ENCODE results near the gene MAN1B1. TPM values are rescaled to one million over a fixed set of nuclear protein-coding genes. Genes with fewer than 3 reads are reported as not detected.

MAN1B1 gene
- total and polyA plus RNA-seq, 3 experiments from 2014 or later, result 31.9 to 39.3 (median 32.7) TPM

DNA sequence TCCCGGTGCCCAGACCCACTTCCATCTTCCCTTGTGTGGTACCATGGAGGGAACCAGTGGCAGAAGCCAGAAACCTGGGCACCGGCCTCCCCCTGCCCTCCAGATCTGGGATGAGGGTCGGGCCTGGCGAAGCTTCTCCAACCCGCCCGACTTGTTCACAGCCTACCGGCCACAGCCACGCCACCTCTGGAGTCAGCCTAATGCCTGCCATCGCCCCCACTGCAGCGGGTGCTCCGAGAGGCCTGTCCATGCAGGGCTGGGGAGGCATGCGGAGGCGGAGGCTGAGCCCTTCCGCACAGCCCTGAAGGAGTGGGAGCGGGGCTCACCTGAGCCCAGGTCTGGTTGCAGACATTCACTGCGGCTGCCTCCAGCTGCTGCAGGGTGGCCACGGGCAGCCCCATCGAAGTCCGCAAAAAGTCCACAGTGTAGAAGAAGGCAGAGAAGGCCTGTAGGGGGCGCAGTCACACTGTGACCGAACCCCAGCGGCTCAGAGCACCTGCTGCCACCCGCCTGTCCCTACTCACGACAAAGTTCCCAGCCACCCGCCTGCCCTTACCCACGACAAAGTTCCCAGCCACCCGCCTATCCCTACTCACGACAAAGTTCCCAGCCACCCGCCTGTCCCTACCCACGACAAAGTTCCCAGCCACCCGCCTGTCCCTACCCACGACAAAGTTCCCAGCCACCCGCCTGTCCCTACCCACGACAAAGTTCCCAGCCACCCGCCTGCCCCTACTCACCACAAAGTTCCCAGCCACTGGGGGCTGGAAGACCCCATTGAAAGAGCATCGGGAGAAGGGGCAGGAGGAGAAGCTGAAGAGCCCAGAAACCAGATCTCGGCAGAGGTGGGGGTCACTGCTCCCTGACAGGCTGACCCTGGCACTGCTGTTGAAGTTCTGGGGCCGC is 37.0 kb upstream of the MAN1B1 start:
- ChIA-PET CTCF (interaction anchor here (1.5 to 4.4 kb wide), 3 partner anchors 15 to 21 kb away, joined by 5 to 87 read pairs (median 9); partner anchors contain the start of gene SAPCD2), POLR2A (no interaction called here)
- Histone ChIP-seq H3K27ac (ENCODE audit: low read depth, low read length) (no peak overlapping the region), H3K4me3 (ENCODE audit: low read length) (no peak overlapping the region), H3K36me3 (ENCODE audit: insufficient read depth, low read length) (no peaks in the 10 kb centered on the region), H3K4me1 (ENCODE audit: insufficient read depth, low read length) (peaks cover 20% of the 10 kb centered on the region), H3K27me3 (ENCODE audit: insufficient read depth, low read length, poor library complexity, severe bottlenecking) (peaks cover 62% of the 10 kb centered on the region), H3K9me3 (ENCODE audit: low read length) (no peaks in the 10 kb centered on the region)
- Mint-ChIP-seq H3K9me3 (no peaks in the 10 kb centered on the region), H3K36me3 (no peaks in the 10 kb centered on the region), H3K27me3 (peaks cover 23 to 37% of the 10 kb centered on the region in 2 donors), H3K27ac (peak overlapping the region in 2 of 8 donors; percentile 17 to 52), H3K4me3 (peak overlapping the region in 1 of 7 donors; percentile 56), H3K4me1 (peaks cover 4 to 15% (median 4%) of the 10 kb centered on the region in 3 donors)
- DNase-seq, result peak in 3 of 5 donors; percentile 37 to 69 (median 42)

DNA sequence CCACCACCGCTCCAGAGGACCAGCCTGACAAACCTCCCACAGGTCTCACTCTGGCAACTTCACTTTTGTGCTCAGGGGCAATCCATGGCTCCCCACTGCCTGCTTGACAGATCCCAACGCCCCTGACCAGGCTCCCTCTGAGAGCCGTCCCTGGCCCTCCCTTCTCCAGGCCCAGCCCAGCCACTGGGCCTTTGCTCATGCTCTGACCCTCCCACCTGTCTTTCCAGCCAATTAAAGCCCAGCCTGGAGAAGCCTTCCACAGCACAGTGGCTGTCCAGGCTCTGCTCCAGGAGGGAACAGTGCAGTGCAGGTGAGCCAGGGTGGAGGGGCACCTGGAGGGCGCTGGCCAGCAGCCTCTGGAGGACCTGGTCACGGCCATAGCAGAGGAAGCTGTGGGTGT is 36.2 kb upstream of the MAN1B1 start:
- Histone ChIP-seq H3K36me3 (ENCODE audit: insufficient read depth, low read length) (no peaks in the 10 kb centered on the region), H3K9me3 (ENCODE audit: low read length) (no peaks in the 10 kb centered on the region), H3K27ac (ENCODE audit: low read depth, low read length) (no peak overlapping the region), H3K27me3 (ENCODE audit: insufficient read depth, low read length, poor library complexity, severe bottlenecking) (peaks cover 58% of the 10 kb centered on the region), H3K4me1 (ENCODE audit: insufficient read depth, low read length) (peaks cover 14% of the 10 kb centered on the region), H3K4me3 (ENCODE audit: low read length) (no peak overlapping the region)
- POLR2A ChIA-PET, result no interaction called here
- peaks cover 0 to 8% (median 0%) of the 10 kb centered on the region in 3 donors for H3K4me1 Mint-ChIP-seq
- H3K36me3 Mint-ChIP-seq, result no peaks in the 10 kb centered on the region
- CTCF ChIA-PET, result interaction anchor here (0.9 kb wide), 1 partner anchor 15 kb away, joined by 3 read pairs; no protein-coding TSS in a partner anchor
- peak overlapping the region in 1 of 8 donors; percentile 52 for H3K27ac Mint-ChIP-seq
- DNase-seq, result no peak
- H3K27me3 Mint-ChIP-seq, result peaks cover 22 to 34% of the 10 kb centered on the region in 2 donors
- peak overlapping the region in 1 of 7 donors; percentile 28 for H3K4me3 Mint-ChIP-seq
- no peaks in the 10 kb centered on the region for H3K9me3 Mint-ChIP-seq

GRCh38 chr9:137051145-137051724 is 35.5 kb upstream of the MAN1B1 start:
- H3K27me3 Mint-ChIP-seq, result peaks cover 22 to 34% of the 10 kb centered on the region in 2 donors
- no peak overlapping the region for H3K27ac Mint-ChIP-seq
- H3K9me3 Mint-ChIP-seq, result no peaks in the 10 kb centered on the region
- Histone ChIP-seq H3K27ac (ENCODE audit: low read depth, low read length) (no peak overlapping the region), H3K4me3 (ENCODE audit: low read length) (no peak overlapping the region), H3K9me3 (ENCODE audit: low read length) (no peaks in the 10 kb centered on the region), H3K27me3 (ENCODE audit: insufficient read depth, low read length, poor library complexity, severe bottlenecking) (peaks cover 58% of the 10 kb centered on the region), H3K36me3 (ENCODE audit: insufficient read depth, low read length) (no peaks in the 10 kb centered on the region), H3K4me1 (ENCODE audit: insufficient read depth, low read length) (peaks cover 10% of the 10 kb centered on the region)
- H3K4me3 Mint-ChIP-seq, result no peak overlapping the region
- no peaks in the 10 kb centered on the region for H3K36me3 Mint-ChIP-seq
- H3K4me1 Mint-ChIP-seq, result peaks cover 0 to 8% (median 0%) of the 10 kb centered on the region in 3 donors
- ChIA-PET CTCF (interaction anchor here (0.9 kb wide), 1 partner anchor 16 kb away, joined by 3 read pairs; no protein-coding TSS in a partner anchor), POLR2A (no interaction called here)
- no peak for DNase-seq

GRCh38 chr9:137052293-137052692 is 34.5 kb upstream of the MAN1B1 start:
- H3K9me3 Mint-ChIP-seq, result no peaks in the 10 kb centered on the region
- no peak overlapping the region for H3K4me3 ChIP-seq (ENCODE audit: low read length)
- no peaks in the 10 kb centered on the region for H3K9me3 ChIP-seq (ENCODE audit: low read length)
- H3K4me1 Mint-ChIP-seq, result no peaks in the 10 kb centered on the region
- H3K27ac Mint-ChIP-seq, result no peak overlapping the region
- no peak overlapping the region for H3K27ac ChIP-seq (ENCODE audit: low read depth, low read length)
- ChIA-PET CTCF (interaction anchor here (1.1 to 1.7 kb wide), 3 partner anchors 11 to 17 kb away, joined by 4 to 6 read pairs (median 6); no protein-coding TSS in a partner anchor), POLR2A (no interaction called here)
- no peak for DNase-seq
- H3K4me1 ChIP-seq (ENCODE audit: insufficient read depth, low read length), result peaks cover 8% of the 10 kb centered on the region
- peak overlapping the region in 1 of 7 donors; percentile 27 for H3K4me3 Mint-ChIP-seq
- H3K36me3 Mint-ChIP-seq, result no peaks in the 10 kb centered on the region
- peaks cover 52% of the 10 kb centered on the region for H3K27me3 ChIP-seq (ENCODE audit: insufficient read depth, low read length, poor library complexity, severe bottlenecking)
- no peaks in the 10 kb centered on the region for H3K36me3 ChIP-seq (ENCODE audit: insufficient read depth, low read length)
- peaks cover 13 to 26% of the 10 kb centered on the region in 2 donors for H3K27me3 Mint-ChIP-seq

- Mint-ChIP-seq H3K27me3 (peaks cover 11 to 18% of the 10 kb centered on the region in 2 donors), H3K4me1 (no peaks in the 10 kb centered on the region), H3K27ac (no peak overlapping the region), H3K36me3 (no peaks in the 10 kb centered on the region), H3K4me3 (peak overlapping the region in 3 of 7 donors; percentile 12 to 51 (median 12)), H3K9me3 (no peaks in the 10 kb centered on the region)
- H3K27me3 ChIP-seq (ENCODE audit: insufficient read depth, low read length, poor library complexity, severe bottlenecking), result peaks cover 42% of the 10 kb centered on the region
- no peaks in the 10 kb centered on the region for H3K9me3 ChIP-seq (ENCODE audit: low read length)
- no peaks in the 10 kb centered on the region for H3K36me3 ChIP-seq (ENCODE audit: insufficient read depth, low read length)
- no peak overlapping the region for H3K4me3 ChIP-seq (ENCODE audit: low read length)
- CTCF ChIA-PET, result interaction anchor here (1.1 to 1.7 kb wide), 3 partner anchors 10 to 18 kb away, joined by 4 to 6 read pairs (median 6); no protein-coding TSS in a partner anchor
- H3K4me1 ChIP-seq (ENCODE audit: insufficient read depth, low read length), result peaks cover 8% of the 10 kb centered on the region
- DNase-seq, result no peak
- POLR2A ChIA-PET, result no interaction called here
- no peak overlapping the region for H3K27ac ChIP-seq (ENCODE audit: low read depth, low read length)
Observed at GRCh38 chr9:137052998-137053943, 33.5 kb upstream of the MAN1B1 start.

DNA sequence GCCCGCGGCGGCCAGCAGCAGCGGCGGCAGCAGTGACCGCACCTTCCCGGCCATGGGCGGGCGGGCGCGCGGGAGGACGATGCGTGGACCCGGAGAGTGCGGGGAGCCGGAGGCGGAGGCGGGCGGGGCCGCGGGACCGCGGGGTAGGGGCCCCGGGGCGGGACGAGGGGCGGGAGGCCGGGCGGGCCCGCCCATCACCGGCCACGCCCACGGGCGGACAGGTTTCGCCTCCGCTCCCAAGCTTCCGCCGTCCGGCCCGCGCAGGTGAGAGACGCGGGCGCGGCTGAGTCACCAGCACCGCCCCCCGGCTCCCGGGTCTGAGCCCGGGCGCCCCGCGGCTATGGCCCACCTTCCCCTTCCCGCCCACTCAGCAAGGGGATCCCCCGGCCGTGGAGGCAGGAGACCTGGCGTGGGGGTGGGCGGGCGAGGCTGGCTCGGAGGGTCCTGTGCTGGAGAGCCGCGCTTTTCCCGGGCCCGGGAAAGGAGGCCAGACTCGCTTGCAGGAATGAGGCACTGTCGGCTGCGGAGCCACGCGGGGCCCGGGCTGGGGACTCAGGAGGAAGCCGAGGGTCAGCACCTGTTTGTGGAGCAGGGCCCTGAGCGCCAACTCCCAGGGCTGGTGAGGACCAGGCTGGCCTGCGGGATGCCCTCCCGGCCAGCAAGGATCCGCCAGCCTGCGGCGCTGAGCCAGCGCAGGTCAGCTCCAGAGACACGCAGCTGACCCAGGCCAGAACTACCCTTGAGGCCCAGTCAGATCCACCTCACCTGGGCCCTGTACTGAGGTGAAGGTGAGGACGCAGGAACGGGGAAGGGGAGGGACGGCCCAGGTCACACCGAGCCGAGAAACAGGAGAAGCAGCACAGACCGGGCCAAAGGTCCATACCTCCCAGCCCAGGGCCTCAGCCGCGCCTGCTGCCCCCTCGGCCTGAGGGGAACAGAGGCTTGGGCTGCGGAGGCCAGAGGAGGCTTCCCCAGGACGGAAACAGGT is 32.5 kb upstream of the MAN1B1 start, which contains the start of gene ENTPD2:
Gene ENTPD2, minus strand, starts transcription at position 118 of the 988 bp plus-strand sequence. Its CDS starts 64 bp downstream, at position 54.
- H3K27ac ChIP-seq (ENCODE audit: low read depth, low read length), result no peak within 1 kb of the TSS
- CTCF ChIA-PET, result no interaction called here
- Mint-ChIP-seq H3K4me3 (peak within 1 kb of the TSS in 3 of 7 donors; percentile 12 to 51 (median 12)), H3K36me3 (no peaks in the 10 kb centered on the region), H3K27me3 (peaks cover 11 to 18% of the 10 kb centered on the region in 2 donors), H3K27ac (no peak within 1 kb of the TSS), H3K4me1 (no peaks in the 10 kb centered on the region), H3K9me3 (no peaks in the 10 kb centered on the region)
- H3K9me3 ChIP-seq (ENCODE audit: low read length), result no peaks in the 10 kb centered on the region
- H3K27me3 ChIP-seq (ENCODE audit: insufficient read depth, low read length, poor library complexity, severe bottlenecking), result peaks cover 39% of the 10 kb centered on the region
- H3K36me3 ChIP-seq (ENCODE audit: insufficient read depth, low read length), result no peaks in the 10 kb centered on the region
- POLR2A ChIA-PET, result no interaction called here
- DNase-seq, result peak in 2 of 5 donors; percentile 31 to 48
- no peak within 1 kb of the TSS for H3K4me3 ChIP-seq (ENCODE audit: low read length)
- H3K4me1 ChIP-seq (ENCODE audit: insufficient read depth, low read length), result peaks cover 8% of the 10 kb centered on the region

Data from CD8-positive, alpha-beta memory T cell (primary cell).